ENCODE measurements around the gene MYO1B. TPM values are rescaled to one million over a fixed set of nuclear protein-coding genes. Genes with fewer than 3 reads are reported as not detected.

MYO1B gene
- polyA plus RNA-seq, 3 donors from 2014 or later = not detected

DNA sequence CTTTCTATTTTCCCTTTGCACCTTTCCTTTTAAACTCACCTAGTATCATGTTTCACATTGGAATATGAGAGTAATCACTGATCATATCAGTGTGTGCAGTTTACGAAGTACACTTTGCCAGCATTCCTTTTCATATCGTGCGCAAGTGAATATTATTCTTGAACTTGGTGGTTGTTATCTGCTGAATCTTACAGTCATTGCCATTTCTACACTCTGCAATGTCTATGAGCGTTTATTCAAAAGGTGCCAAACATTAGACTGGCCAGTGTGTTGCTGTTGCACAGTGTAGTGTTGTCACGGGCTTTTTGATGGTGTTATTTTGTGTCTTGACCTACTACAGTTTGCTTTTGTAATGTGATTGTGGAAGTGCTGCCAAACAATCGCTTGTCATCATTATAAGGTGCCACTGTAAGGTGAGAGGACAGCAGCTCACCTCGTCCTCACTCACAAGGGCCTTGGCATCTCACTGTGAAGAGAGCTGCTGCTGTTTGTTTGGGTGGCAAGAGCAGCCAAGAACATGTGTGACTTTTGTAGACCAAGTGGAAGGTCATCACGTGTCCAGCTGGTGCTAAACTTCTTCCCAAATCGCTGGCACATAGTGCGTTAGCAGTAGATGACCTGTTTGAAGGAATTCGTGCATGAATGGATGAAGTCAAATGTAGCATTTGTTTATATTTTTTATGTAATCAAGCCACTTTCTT lies 113.3 kb downstream of the MYO1B start:
- Mint-ChIP-seq H3K4me1 (peaks cover 20 to 24% of the 10 kb centered on the region in 2 donors), H3K36me3 (no peaks in the 10 kb centered on the region), H3K27me3 (ENCODE audit: low read depth in 3 of 3) (peaks cover 10 to 46% (median 17%) of the 10 kb centered on the region in 3 donors), H3K27ac (no peak overlapping the region), H3K4me3 (no peak overlapping the region), H3K9me3 (peaks cover 3 to 9% (median 5%) of the 10 kb centered on the region in 6 donors)
- DNase-seq = no peak

DNA sequence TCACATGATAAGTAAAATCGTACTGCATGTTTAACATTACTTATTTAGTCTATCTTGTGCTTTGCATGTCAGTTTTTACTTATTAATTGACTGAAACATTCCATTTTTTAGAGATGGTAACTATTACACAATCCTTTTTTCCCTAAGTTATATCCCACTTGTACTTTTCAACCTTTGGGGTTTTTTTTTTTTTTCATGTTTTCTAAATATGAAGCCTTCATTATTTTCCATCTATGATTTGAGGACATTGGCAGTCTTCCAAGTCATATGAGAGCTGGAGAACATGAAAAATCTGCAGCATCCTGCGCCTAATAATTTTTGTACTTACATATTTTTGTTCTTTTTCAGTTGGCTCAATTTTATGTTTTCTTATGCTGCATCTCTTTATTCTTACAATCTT lies 113.9 kb downstream of the MYO1B start:
- Mint-ChIP-seq H3K4me3 (no peak overlapping the region), H3K27ac (no peak overlapping the region), H3K27me3 (ENCODE audit: low read depth in 3 of 3) (peaks cover 10 to 51% (median 15%) of the 10 kb centered on the region in 3 donors), H3K36me3 (no peaks in the 10 kb centered on the region), H3K9me3 (peaks cover 3 to 9% (median 5%) of the 10 kb centered on the region in 6 donors), H3K4me1 (peaks cover 20 to 24% of the 10 kb centered on the region in 2 donors)
- no peak for DNase-seq

DNA sequence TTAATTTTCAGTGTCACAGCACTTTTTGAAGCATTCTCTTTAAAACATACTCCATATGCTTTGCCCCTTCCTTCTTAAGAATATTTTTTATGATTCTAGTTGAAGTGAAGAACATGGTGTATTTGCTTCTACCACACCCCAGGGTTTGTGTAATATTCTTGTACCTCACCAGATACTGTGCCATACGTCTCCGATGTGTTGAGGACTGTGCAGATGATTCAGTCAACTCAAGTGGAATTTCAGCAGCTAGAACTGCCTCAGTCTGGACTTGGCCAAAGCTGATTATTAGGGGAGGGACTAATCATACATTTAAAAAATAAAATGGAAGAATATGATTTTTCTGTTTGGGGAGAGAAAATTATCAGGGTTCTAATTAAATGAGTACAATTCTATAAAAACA lies 115.7 kb downstream of the MYO1B start:
- Mint-ChIP-seq H3K9me3 (no peaks in the 10 kb centered on the region), H3K36me3 (no peaks in the 10 kb centered on the region), H3K4me3 (no peak overlapping the region), H3K27ac (no peak overlapping the region), H3K27me3 (ENCODE audit: low read depth in 3 of 3) (peaks cover 12 to 49% (median 13%) of the 10 kb centered on the region in 3 donors), H3K4me1 (peaks cover 5 to 8% of the 10 kb centered on the region in 2 donors)
- no peak for DNase-seq

DNA sequence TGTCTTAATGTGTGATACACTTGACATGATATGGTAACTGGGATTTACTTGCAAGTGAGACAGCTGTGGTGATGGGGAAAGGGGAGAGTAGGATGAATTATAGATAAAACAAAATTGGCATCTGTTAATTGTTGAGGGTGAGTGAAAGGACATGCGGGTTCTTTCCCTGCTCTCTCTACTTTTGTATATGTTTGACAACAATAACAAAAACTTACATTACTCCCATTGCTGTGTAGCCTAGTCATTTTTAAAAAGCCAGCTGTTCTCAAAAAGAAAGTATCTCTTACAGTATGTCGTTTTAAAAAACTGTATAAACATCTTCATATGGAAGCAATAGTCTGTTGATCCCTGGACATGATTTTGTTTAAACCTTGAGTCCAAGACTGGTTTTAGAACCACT lies 117.6 kb downstream of the MYO1B start:
- Mint-ChIP-seq H3K36me3 (no peaks in the 10 kb centered on the region), H3K27ac (no peak overlapping the region), H3K4me1 (no peaks in the 10 kb centered on the region), H3K27me3 (ENCODE audit: low read depth in 3 of 3) (peaks cover 8 to 42% (median 13%) of the 10 kb centered on the region in 3 donors), H3K9me3 (no peaks in the 10 kb centered on the region), H3K4me3 (no peak overlapping the region)
- DNase-seq = no peak

DNA sequence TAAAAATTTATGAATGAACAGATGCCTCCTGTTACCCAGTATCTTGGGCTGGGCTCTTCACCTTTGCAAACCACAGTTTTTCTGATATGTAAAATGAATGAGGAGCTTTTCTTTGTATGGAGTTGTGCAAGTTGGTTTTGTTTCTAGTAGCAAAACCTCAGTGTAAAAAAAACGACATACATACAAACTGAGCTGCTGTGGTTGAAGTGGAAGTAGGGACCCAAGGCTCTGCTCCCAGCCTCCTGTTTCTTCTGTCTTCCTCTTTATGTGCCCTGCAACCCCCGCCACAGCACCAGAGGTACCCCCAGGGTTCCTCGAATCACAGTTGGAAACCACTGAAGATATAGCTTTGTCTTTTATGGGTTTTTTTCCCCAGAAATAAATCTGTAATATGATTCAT lies 118.1 kb downstream of the MYO1B start:
- DNase-seq = no peak
- Mint-ChIP-seq H3K27me3 (ENCODE audit: low read depth in 3 of 3) (peaks cover 8 to 43% (median 13%) of the 10 kb centered on the region in 3 donors), H3K4me1 (no peaks in the 10 kb centered on the region), H3K9me3 (no peaks in the 10 kb centered on the region), H3K4me3 (no peak overlapping the region), H3K36me3 (no peaks in the 10 kb centered on the region), H3K27ac (no peak overlapping the region)

DNA sequence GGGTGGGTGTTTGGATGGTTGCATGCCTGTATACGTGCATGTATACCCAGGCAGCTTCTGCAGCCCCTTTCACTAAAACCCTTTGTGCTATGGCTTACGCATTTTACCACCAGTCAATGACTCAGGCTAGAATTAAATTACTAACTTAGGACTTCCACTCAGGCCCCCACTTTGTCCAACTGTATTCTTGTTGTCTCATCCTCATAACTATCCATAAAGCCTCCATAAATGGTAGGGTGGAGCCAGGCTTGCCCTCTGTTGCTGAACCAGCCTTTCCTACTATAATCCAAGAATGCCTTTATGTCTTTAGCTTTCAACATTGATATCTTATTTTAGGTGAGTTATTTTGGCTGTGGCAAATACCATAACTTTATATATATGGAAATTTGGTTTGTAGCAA lies 119.9 kb downstream of the MYO1B start:
- no peak overlapping the region for H3K27ac Mint-ChIP-seq
- H3K36me3 Mint-ChIP-seq = no peaks in the 10 kb centered on the region

DNA sequence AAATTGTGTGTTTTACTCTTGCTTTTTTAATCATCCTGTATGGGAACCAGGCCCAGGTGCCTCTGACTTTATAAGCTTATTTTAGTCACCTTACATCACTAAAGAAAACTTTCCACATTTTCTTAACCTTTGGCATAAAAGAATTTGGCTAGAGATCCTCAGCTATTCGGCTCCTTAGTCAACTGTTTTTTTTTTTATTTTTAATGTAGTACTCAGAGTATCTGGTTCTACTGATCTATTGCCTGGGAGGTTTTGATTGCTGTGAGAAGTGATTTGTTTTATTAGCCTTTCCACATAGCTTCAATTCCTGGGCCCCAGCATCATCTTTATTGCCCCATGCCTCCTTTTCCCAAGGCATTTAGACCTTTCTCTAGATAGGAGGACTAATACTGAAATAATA lies 121.0 kb downstream of the MYO1B start:
- DNase-seq = no peak
- H3K4me3 Mint-ChIP-seq = no peak overlapping the region
- no peaks in the 10 kb centered on the region for H3K9me3 Mint-ChIP-seq
- no peaks in the 10 kb centered on the region for H3K4me1 Mint-ChIP-seq
- H3K27ac Mint-ChIP-seq = no peak overlapping the region
- H3K36me3 Mint-ChIP-seq = no peaks in the 10 kb centered on the region
- H3K27me3 Mint-ChIP-seq (ENCODE audit: low read depth in 3 of 3) = peaks cover 4 to 20% (median 6%) of the 10 kb centered on the region in 3 donors

More for the DNA sequence above, 119.9 kb downstream of the MYO1B start:
- DNase-seq = no peak
- Mint-ChIP-seq H3K27me3 (ENCODE audit: low read depth in 3 of 3) (peaks cover 5 to 28% (median 10%) of the 10 kb centered on the region in 3 donors), H3K9me3 (no peaks in the 10 kb centered on the region), H3K4me3 (no peak overlapping the region), H3K4me1 (no peaks in the 10 kb centered on the region)

DNA sequence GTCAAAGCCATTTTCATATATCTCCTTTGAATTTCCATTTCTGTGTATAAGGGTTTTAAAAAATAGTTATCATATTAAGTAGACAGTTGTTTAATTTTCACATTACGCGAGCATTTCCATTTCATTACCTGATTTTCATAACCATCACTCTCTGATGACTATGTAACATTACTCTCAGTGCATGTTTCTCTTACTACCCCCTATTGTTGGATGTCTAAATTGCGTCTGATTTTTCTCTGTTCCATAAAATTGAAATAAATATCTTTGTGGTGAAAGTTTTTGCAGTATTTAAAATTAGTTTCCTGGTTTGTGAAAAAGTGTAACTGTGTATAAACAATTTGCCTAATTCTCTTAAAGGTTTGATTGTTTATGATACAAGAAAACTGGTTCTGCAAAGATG lies 123.8 kb downstream of the MYO1B start:
- no peaks in the 10 kb centered on the region for H3K36me3 Mint-ChIP-seq
- H3K9me3 Mint-ChIP-seq = no peaks in the 10 kb centered on the region
- H3K27ac Mint-ChIP-seq = no peak overlapping the region
- H3K4me1 Mint-ChIP-seq = no peaks in the 10 kb centered on the region
- no peak for DNase-seq
- peaks cover 2 to 5% (median 5%) of the 10 kb centered on the region in 3 donors for H3K27me3 Mint-ChIP-seq (ENCODE audit: low read depth in 3 of 3)
- no peak overlapping the region for H3K4me3 Mint-ChIP-seq

DNA sequence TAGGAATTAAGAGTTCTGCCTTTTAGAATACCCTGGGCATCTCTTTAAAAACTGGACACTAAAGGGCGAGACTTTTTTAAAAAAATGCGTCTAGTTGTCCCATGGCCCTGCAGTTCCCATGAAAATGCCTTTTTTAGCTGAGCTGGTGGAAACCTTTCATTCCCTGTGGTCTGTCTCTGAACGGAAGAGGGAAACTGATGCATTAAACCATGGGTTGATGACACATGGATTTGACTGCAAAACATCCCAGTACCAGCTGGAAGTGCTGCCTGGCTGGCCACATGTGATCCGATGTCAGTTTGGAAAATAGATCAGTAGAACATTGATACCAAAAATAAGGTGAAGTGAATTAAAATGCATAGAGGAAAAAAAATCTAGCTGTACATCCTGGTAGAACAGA lies 129.2 kb downstream of the MYO1B start:
- H3K4me3 Mint-ChIP-seq = no peak overlapping the region
- H3K27ac Mint-ChIP-seq = no peak overlapping the region
- no peak for DNase-seq
- H3K9me3 Mint-ChIP-seq = no peaks in the 10 kb centered on the region
- H3K36me3 Mint-ChIP-seq = no peaks in the 10 kb centered on the region
- H3K27me3 Mint-ChIP-seq (ENCODE audit: low read depth in 3 of 3) = peaks cover 5 to 8% (median 5%) of the 10 kb centered on the region in 3 donors
- H3K4me1 Mint-ChIP-seq = no peaks in the 10 kb centered on the region

DNA sequence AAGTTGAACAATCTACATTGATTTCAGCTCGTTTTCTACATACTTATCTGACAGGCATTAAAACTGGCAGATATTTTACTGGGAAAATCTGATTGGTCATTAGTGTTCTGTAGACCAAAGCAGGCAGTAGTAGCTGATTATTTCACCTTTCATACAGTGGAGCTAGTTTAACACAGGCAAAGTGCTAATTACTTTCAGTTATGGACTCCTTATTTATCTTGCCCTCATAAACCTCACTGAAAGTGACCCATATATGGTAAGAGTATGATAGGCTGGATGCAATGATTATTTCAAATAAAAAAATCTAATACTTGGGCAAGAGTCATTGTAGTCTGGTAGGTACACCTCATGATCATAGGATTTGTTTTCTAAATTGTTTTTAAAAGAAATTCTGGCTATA lies 129.7 kb downstream of the MYO1B start:
- no peak overlapping the region for H3K4me3 Mint-ChIP-seq
- peaks cover 5 to 8% (median 5%) of the 10 kb centered on the region in 3 donors for H3K27me3 Mint-ChIP-seq (ENCODE audit: low read depth in 3 of 3)
- no peaks in the 10 kb centered on the region for H3K36me3 Mint-ChIP-seq
- no peak for DNase-seq
- H3K9me3 Mint-ChIP-seq = no peaks in the 10 kb centered on the region
- H3K27ac Mint-ChIP-seq = no peak overlapping the region
- H3K4me1 Mint-ChIP-seq = no peaks in the 10 kb centered on the region

DNA sequence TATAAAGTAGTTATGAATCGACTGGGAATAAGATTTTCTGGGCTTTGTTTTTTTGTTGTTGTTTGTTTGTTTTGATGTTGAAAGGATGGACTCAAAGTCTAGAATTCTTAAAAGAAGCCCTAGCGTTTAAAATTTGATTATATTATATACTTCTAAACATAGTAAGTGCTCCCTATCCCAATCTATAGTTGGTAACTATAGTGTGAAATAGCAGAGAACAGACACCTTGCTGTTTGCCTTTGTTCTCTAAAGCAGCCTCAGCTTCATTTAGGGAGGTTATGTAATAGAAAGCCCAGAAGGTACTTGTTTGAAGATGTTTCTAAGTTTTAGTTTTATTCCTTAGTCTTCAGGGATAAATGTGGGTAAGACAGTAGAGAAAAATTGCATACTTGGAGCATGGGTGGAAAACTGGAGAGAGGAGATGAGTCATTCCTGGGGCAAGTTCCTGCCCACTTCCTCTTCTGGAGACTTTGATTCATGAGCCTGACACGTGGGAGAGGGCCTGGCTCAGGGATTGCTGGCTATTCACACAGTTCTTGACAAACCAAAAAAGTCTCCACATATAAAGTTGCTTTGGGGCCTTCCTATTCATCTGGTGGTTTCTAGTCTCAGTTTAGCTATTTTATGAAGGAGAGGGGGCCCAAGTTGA lies 131.9 kb downstream of the MYO1B start:
- DNase-seq = no peak
- no peaks in the 10 kb centered on the region for H3K9me3 Mint-ChIP-seq
- H3K36me3 Mint-ChIP-seq = no peaks in the 10 kb centered on the region
- no peak overlapping the region for H3K4me3 Mint-ChIP-seq
- no peaks in the 10 kb centered on the region for H3K4me1 Mint-ChIP-seq
- H3K27me3 Mint-ChIP-seq (ENCODE audit: low read depth in 3 of 3) = peaks cover 3 to 8% (median 8%) of the 10 kb centered on the region in 3 donors
- H3K27ac Mint-ChIP-seq = no peak overlapping the region

DNA sequence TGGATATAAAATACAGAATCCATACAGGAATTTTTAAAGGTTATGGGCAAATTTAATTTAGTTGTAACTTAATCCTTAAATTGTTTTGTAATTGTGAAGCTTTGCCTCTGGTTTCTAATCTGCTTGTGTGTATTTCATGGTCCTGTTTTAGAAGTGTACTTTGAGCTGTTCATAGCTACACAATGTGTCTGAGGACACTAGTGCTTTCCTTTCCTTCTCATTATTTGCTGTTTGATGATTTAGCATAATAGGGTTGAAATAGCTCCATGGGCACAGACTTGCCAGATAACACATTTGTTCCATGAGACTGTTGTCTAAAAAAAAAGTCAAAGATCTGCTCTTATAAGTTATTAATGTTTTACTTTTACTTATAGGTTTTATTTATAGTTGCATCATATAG lies 134.2 kb downstream of the MYO1B start:
- Mint-ChIP-seq H3K4me1 (no peaks in the 10 kb centered on the region), H3K4me3 (no peak overlapping the region), H3K27me3 (ENCODE audit: low read depth in 3 of 3) (peaks cover 2 to 8% (median 4%) of the 10 kb centered on the region in 3 donors), H3K36me3 (no peaks in the 10 kb centered on the region), H3K9me3 (no peaks in the 10 kb centered on the region), H3K27ac (no peak overlapping the region)
- DNase-seq = no peak

DNA sequence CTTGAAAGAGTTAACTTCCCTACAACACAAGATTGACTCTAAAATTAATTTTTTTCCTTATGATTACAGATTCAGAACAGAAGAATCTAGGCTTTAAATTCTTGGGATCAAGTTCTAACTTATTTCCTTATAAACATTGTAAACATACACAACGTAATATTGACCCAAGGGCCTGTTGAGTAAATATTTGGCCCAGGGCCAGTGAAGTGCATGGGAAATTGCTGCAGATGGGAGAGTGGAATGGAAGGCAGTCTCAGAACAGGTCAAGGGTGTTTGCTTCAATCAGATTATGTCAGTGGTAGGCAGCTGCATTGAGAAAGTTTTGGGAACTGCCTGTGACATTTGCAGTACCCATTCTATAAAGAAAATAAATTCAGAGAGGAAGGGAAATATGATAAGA lies 137.6 kb downstream of the MYO1B start:
- H3K4me1 Mint-ChIP-seq = no peaks in the 10 kb centered on the region
- no peak for DNase-seq
- no peaks in the 10 kb centered on the region for H3K9me3 Mint-ChIP-seq
- H3K27me3 Mint-ChIP-seq (ENCODE audit: low read depth in 3 of 3) = peaks cover 6 to 17% (median 7%) of the 10 kb centered on the region in 3 donors
- no peak overlapping the region for H3K4me3 Mint-ChIP-seq
- no peak overlapping the region for H3K27ac Mint-ChIP-seq
- H3K36me3 Mint-ChIP-seq = no peaks in the 10 kb centered on the region

DNA sequence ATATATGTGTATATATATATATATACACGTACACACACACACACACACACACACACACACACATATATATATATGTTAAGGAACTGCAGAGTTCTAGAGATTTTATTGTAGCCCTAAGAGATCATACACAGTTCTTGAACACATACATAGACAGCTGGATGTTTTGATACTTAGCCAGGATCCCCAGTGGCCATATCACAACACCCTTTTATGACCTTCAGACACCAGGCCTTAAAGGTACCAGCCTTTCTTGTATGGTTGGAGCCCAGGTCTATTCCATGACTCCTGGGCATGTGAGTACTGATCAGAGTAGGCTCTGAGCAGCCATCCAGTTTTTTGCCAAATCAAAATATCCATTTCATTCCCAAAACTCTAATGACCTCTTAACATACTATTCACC lies 138.3 kb downstream of the MYO1B start:
- H3K27me3 Mint-ChIP-seq (ENCODE audit: low read depth in 3 of 3) = peaks cover 4 to 12% (median 9%) of the 10 kb centered on the region in 3 donors
- no peak for DNase-seq
- no peaks in the 10 kb centered on the region for H3K36me3 Mint-ChIP-seq
- H3K27ac Mint-ChIP-seq = no peak overlapping the region
- H3K4me1 Mint-ChIP-seq = no peaks in the 10 kb centered on the region
- H3K9me3 Mint-ChIP-seq = no peaks in the 10 kb centered on the region
- no peak overlapping the region for H3K4me3 Mint-ChIP-seq

All from immature natural killer cell (primary cell).